ENCODE results near the gene SLC43A2. TPM values are rescaled to one million over a fixed set of nuclear protein-coding genes. Genes with fewer than 3 reads are reported as not detected.

SLC43A2 gene
- total and polyA plus RNA-seq, 4 donors = 0.63 to 7.9 (median 4.7) TPM

- no peak for TF ChIP-seq JUND (IDR thresholded peaks at IDR 0.05)
- Histone ChIP-seq H3K27me3 (ENCODE audit: control insufficient read depth in 4 of 4, insufficient read depth in 4 of 4, low read length in 3 of 4) (no peaks in the 10 kb centered on the region), H3K4me1 (ENCODE audit: control insufficient read depth in 4 of 4, insufficient read depth in 4 of 4, low read length in 3 of 4) (peaks cover 9 to 32% (median 21%) of the 10 kb centered on the region in 4 donors), H3K4me3 (ENCODE audit: low read depth in 1 of 3, low read length in 3 of 3) (no peak overlapping the region), H3K9me3 (ENCODE audit: control insufficient read depth in 4 of 4, low read length in 3 of 4) (no peaks in the 10 kb centered on the region), H3K36me3 (ENCODE audit: control insufficient read depth in 4 of 4, insufficient read depth in 3 of 4, low read depth in 1 of 4, low read length in 3 of 4) (no peaks in the 10 kb centered on the region), H3K27ac (ENCODE audit: low read depth in 1 of 2, low read length in 2 of 2) (no peak overlapping the region), H3K9ac (ENCODE audit: low read depth in 1 of 2, low read length in 2 of 2) (no peak overlapping the region)
- DNase-seq (ENCODE audit: low spot score) = no peak
- WGBS = 77% methylated on average over 3 of the region's 3 CpGs
Observed at GRCh38 chr17:1626333-1626732, 2.3 kb downstream of the SLC43A2 start.

DNA sequence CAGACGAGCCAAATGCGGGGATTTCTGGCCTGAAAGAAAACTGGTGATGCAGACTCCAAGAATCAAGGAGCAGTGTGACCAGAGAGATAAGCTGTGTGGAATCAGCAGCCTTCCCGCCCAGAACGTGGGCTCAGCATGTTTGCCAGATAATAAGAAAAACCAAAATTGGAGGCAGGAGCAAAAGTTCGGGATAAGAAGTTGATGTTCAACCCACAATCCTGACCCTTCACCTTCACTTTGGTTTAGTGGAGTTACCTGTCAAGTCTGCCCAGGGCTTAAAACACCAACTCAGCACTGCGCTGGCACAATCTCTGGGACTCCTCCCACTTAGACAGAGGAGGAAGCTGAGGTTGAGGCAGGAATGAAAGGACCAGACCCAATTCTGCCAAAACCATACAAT, 3.1 kb downstream of the SLC43A2 start:
- Histone ChIP-seq H3K4me3 (ENCODE audit: low read depth in 1 of 3, low read length in 3 of 3) (no peak overlapping the region), H3K27ac (ENCODE audit: low read depth in 1 of 2, low read length in 2 of 2) (no peak overlapping the region), H3K4me1 (ENCODE audit: control insufficient read depth in 4 of 4, insufficient read depth in 4 of 4, low read length in 3 of 4) (peaks cover 9 to 32% (median 23%) of the 10 kb centered on the region in 4 donors), H3K36me3 (ENCODE audit: control insufficient read depth in 4 of 4, insufficient read depth in 3 of 4, low read depth in 1 of 4, low read length in 3 of 4) (no peaks in the 10 kb centered on the region), H3K27me3 (ENCODE audit: control insufficient read depth in 4 of 4, insufficient read depth in 4 of 4, low read length in 3 of 4) (no peaks in the 10 kb centered on the region), H3K9ac (ENCODE audit: low read depth in 1 of 2, low read length in 2 of 2) (no peak overlapping the region), H3K9me3 (ENCODE audit: control insufficient read depth in 4 of 4, low read length in 3 of 4) (no peaks in the 10 kb centered on the region)
- DNase-seq (ENCODE audit: low spot score) = no peak
- no peak for TF ChIP-seq MAX (IDR thresholded peaks at IDR 0.05)
- WGBS = 76% methylated on average over 6 of the region's 6 CpGs

DNA sequence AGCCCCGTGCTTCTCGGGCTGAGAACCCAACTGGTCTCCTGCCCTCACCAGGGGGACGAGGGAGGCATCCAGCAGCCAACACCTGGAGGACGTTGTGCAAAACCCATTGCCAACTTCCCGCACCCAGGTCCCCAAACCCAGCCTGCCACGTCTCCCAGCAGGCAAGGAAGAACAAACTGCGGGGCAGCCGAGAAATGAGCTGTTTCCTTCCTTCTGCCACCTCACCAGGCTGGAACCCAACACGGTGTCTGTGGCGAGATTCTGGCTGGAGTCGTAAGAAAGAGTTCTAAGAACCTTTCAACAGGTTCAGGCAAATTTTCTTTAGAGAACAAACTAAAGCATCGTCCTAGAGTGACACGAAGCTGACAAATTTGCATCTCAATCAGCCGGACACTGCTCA, 3.6 kb downstream of the SLC43A2 start:
- Histone ChIP-seq H3K9ac (ENCODE audit: low read depth in 1 of 2, low read length in 2 of 2) (no peak overlapping the region), H3K4me3 (ENCODE audit: low read depth in 1 of 3, low read length in 3 of 3) (no peak overlapping the region)

GRCh38 chr17:1624650-1625049, 4.0 kb downstream of the SLC43A2 start:
- WGBS = 86% methylated on average over 12 of the region's 12 CpGs
- no peaks in the 10 kb centered on the region for H3K36me3 ChIP-seq (ENCODE audit: control insufficient read depth in 4 of 4, insufficient read depth in 3 of 4, low read depth in 1 of 4, low read length in 3 of 4)
- peaks cover 7 to 26% (median 19%) of the 10 kb centered on the region in 4 donors for H3K4me1 ChIP-seq (ENCODE audit: control insufficient read depth in 4 of 4, insufficient read depth in 4 of 4, low read length in 3 of 4)
- no peaks in the 10 kb centered on the region for H3K27me3 ChIP-seq (ENCODE audit: control insufficient read depth in 4 of 4, insufficient read depth in 4 of 4, low read length in 3 of 4)
- H3K9me3 ChIP-seq (ENCODE audit: control insufficient read depth in 4 of 4, low read length in 3 of 4) = no peaks in the 10 kb centered on the region
- no peak overlapping the region for H3K27ac ChIP-seq (ENCODE audit: low read depth in 1 of 2, low read length in 2 of 2)
- H3K4me3 ChIP-seq (ENCODE audit: low read depth in 1 of 3, low read length in 3 of 3) = no peak overlapping the region
- DNase-seq (ENCODE audit: low spot score) = no peak
- TF ChIP-seq CTCF (IDR thresholded peaks at IDR 0.05; ENCODE audit: low read depth, low read length, missing input control) (no peak), SP1 (IDR thresholded peaks at IDR 0.05) (no peak)
- TF ChIP-seq, protein P1, sequence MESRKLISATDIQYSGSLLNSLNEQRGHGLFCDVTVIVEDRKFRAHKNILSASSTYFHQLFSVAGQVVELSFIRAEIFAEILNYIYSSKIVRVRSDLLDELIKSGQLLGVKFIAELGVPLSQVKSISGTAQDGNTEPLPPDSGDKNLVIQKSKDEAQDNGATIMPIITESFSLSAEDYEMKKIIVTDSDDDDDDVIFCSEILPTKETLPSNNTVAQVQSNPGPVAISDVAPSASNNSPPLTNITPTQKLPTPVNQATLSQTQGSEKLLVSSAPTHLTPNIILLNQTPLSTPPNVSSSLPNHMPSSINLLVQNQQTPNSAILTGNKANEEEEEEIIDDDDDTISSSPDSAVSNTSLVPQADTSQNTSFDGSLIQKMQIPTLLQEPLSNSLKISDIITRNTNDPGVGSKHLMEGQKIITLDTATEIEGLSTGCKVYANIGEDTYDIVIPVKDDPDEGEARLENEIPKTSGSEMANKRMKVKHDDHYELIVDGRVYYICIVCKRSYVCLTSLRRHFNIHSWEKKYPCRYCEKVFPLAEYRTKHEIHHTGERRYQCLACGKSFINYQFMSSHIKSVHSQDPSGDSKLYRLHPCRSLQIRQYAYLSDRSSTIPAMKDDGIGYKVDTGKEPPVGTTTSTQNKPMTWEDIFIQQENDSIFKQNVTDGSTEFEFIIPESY (IDR thresholded peaks at IDR 0.05) = no peak
- H3K9ac ChIP-seq (ENCODE audit: low read depth in 1 of 2, low read length in 2 of 2) = no peak overlapping the region

More for the DNA sequence above, 3.6 kb downstream of the SLC43A2 start:
- Histone ChIP-seq H3K27me3 (ENCODE audit: control insufficient read depth in 4 of 4, insufficient read depth in 4 of 4, low read length in 3 of 4) (no peaks in the 10 kb centered on the region), H3K27ac (ENCODE audit: low read depth in 1 of 2, low read length in 2 of 2) (no peak overlapping the region), H3K9me3 (ENCODE audit: control insufficient read depth in 4 of 4, low read length in 3 of 4) (no peaks in the 10 kb centered on the region), H3K4me1 (ENCODE audit: control insufficient read depth in 4 of 4, insufficient read depth in 4 of 4, low read length in 3 of 4) (peaks cover 9 to 30% (median 22%) of the 10 kb centered on the region in 4 donors), H3K36me3 (ENCODE audit: control insufficient read depth in 4 of 4, insufficient read depth in 3 of 4, low read depth in 1 of 4, low read length in 3 of 4) (no peaks in the 10 kb centered on the region)
- TF ChIP-seq FOXA2 (IDR thresholded peaks at IDR 0.05) = no peak
- TF ChIP-seq, protein P1 (IDR thresholded peaks at IDR 0.05) = no peak
- no peak for DNase-seq (ENCODE audit: low spot score)
- WGBS = 84% methylated on average over 14 of the region's 14 CpGs

All from liver (tissue), 9 donors.